Measurements from ENCODE around the gene SLIT3. TPM values are rescaled to one million over a fixed set of nuclear protein-coding genes. Genes with fewer than 3 reads are reported as not detected.

Gene SLIT3
- total RNA-seq, 1 donor from 2014 or later: 3.1 TPM

GRCh38 chr5:169018925-169019324 lies 282.0 kb downstream of the SLIT3 start:
- no peak for TF ChIP-seq CTCF (conservative IDR thresholded peaks at IDR 0.05; ENCODE audit: low read depth, low read length)
- no peak for DNase-seq (ENCODE audit: low read depth)

GRCh38 chr5:169015991-169016390 lies 284.9 kb downstream of the SLIT3 start:
- no peak for TF ChIP-seq CTCF (conservative IDR thresholded peaks at IDR 0.05; ENCODE audit: low read depth, low read length)
- H3K4me3 ChIP-seq (ENCODE audit: low read depth, low read length): no peak overlapping the region
- no peak for DNase-seq (ENCODE audit: low read depth)

More at GRCh38 chr5:169018925-169019324, 282.0 kb downstream of the SLIT3 start:
- H3K4me3 ChIP-seq (ENCODE audit: low read depth, low read length): no peak overlapping the region

DNA sequence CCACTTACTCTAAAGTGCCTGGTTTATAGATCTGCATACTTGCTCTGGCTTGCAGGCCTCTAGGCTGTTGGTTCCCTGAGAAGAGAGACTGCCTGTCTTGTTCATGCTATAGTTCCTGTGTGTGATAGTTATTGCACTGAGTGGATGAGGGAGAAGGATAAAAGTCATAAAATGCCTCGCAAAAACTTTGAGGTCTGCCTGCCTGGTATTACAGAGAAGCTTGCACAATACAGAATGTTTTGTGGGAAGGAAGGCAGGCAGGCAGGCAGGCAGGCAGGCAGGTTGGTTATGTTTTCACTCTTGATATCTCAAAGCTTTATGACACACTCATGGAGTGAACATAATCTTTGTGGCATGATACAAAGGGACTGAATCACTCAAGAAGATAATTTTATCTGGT lies 287.1 kb downstream of the SLIT3 start:
- DNase-seq (ENCODE audit: low read depth): no peak
- TF ChIP-seq CTCF (conservative IDR thresholded peaks at IDR 0.05; ENCODE audit: low read depth, low read length): no peak
- no peak overlapping the region for H3K4me3 ChIP-seq (ENCODE audit: low read depth, low read length)

DNA sequence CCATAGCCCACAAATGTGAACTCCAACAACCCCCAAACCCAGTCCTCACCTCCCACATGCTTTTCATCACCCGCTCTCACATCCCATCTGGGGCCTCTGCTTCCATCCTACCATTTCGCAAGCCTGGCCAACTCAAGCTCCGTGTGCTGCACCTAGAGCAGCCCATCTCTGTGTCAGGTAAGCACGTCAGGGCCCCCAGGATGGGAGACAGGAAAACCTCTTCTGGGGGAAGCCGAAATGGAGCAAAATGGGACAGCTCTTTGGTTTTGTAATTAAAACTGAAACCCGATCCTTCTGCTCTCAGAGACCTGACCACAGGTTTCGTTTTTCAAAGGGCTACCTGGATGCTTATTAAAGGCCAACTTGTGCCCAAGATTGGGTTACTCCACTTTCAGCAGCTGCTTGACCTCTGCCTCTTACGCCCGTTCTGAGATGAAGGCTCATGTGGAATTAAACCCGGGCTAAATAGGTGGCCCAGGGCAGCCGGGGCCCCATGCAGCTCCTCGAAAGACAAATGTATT lies 287.7 kb downstream of the SLIT3 start:
- H3K4me3 ChIP-seq (ENCODE audit: low read depth, low read length): no peak overlapping the region
- TF ChIP-seq CTCF (conservative IDR thresholded peaks at IDR 0.05; ENCODE audit: low read depth, low read length): no peak
- DNase-seq (ENCODE audit: low read depth): no peak

- TF ChIP-seq CTCF (conservative IDR thresholded peaks at IDR 0.05; ENCODE audit: low read depth, low read length): no peak
- no peak for DNase-seq (ENCODE audit: low read depth)
- no peak overlapping the region for H3K4me3 ChIP-seq (ENCODE audit: low read depth, low read length)
These were observed 288.5 kb downstream of the SLIT3 start for GRCh38 chr5:169012450-169012849.

- TF ChIP-seq CTCF (conservative IDR thresholded peaks at IDR 0.05; ENCODE audit: low read depth, low read length): no peak
- no peak for DNase-seq (ENCODE audit: low read depth)
- no peak overlapping the region for H3K4me3 ChIP-seq (ENCODE audit: low read depth, low read length)
These were observed 289.5 kb downstream of the SLIT3 start for GRCh38 chr5:169011451-169011850.

DNA sequence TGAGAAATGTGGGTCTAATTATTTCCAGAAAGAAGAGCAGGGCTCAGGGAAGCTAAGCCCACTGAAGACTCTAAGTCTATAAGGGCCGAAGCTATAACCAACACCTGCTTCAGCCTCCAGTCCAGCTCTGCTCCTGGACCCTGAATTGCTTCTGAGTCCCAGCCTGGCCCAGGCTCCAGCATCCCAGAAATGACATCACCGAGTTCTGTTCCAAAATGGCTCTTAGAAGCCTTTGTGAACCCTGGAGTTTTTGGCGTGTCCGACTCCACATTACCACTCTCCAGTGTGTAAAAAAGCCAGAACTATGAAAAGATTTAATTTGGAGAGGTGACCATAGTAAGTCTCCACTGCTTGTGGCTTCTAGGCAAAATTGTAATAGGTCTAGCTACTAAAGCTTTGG lies 289.9 kb downstream of the SLIT3 start:
- H3K4me3 ChIP-seq (ENCODE audit: low read depth, low read length): no peak overlapping the region
- DNase-seq (ENCODE audit: low read depth): no peak
- TF ChIP-seq CTCF (conservative IDR thresholded peaks at IDR 0.05; ENCODE audit: low read depth, low read length): no peak
